Measurements from ENCODE around the gene PRKCI. TPM values are rescaled to one million over a fixed set of nuclear protein-coding genes. Genes with fewer than 3 reads are reported as not detected.
"Not testable (repeated sequence)": the region's sequence is repeated elsewhere in the genome, so short reads cannot be mapped to it uniquely, and the experiment has no call there.

The PRKCI gene
- total and polyA plus RNA-seq, 2 donors, result 21.9 to 23.1 TPM

GRCh38 chr3:170269673-170270254, 47.5 kb downstream of the PRKCI start:
- H3K27ac ChIP-seq (ENCODE audit: low read depth in 1 of 2, low read length in 1 of 2); H3K27me3 ChIP-seq (ENCODE audit: control insufficient read depth in 2 of 2, insufficient read depth in 1 of 2, low read length in 1 of 2); H3K9me3 ChIP-seq (ENCODE audit: control insufficient read depth in 2 of 2, insufficient read depth in 1 of 2, low read length in 1 of 2); DNase-seq (ENCODE audit: low read depth in 6 of 9, low spot score in 9 of 9); H3K4me3 ChIP-seq (ENCODE audit: low read length in 2 of 2); H3K4me1 ChIP-seq (ENCODE audit: control insufficient read depth in 2 of 2, insufficient read depth in 2 of 2, low read length in 2 of 2): not testable (repeated sequence)
- WGBS, result 97% methylated on average over 8 of the region's 8 CpGs
- peaks cover 7 to 24% of the 10 kb centered on the region in 2 donors for H3K36me3 ChIP-seq (ENCODE audit: control insufficient read depth in 2 of 2, insufficient read depth in 2 of 2, low read length in 1 of 2)

- H3K36me3 ChIP-seq (ENCODE audit: control insufficient read depth in 2 of 2, insufficient read depth in 2 of 2, low read length in 1 of 2), result peaks cover 7 to 24% of the 10 kb centered on the region in 2 donors
- WGBS, result 99% methylated on average over 11 of the region's 11 CpGs
- H3K9me3 ChIP-seq (ENCODE audit: control insufficient read depth in 2 of 2, insufficient read depth in 1 of 2, low read length in 1 of 2), result no peaks in the 10 kb centered on the region
- H3K4me3 ChIP-seq (ENCODE audit: low read length in 2 of 2), result no peak overlapping the region
- no peak overlapping the region for H3K27ac ChIP-seq (ENCODE audit: low read depth in 1 of 2, low read length in 1 of 2)
- H3K27me3 ChIP-seq (ENCODE audit: control insufficient read depth in 2 of 2, insufficient read depth in 1 of 2, low read length in 1 of 2), result no peaks in the 10 kb centered on the region
- no peak for DNase-seq (ENCODE audit: low read depth in 6 of 9, low spot score in 9 of 9)
- no peaks in the 10 kb centered on the region for H3K4me1 ChIP-seq (ENCODE audit: control insufficient read depth in 2 of 2, insufficient read depth in 2 of 2, low read length in 2 of 2)
Observed at GRCh38 chr3:170270282-170270881, 48.2 kb downstream of the PRKCI start.

- 98% methylated on average over 2 of the region's 2 CpGs for WGBS
- H3K4me1 ChIP-seq (ENCODE audit: control insufficient read depth in 2 of 2, insufficient read depth in 2 of 2, low read length in 2 of 2), result peaks cover 5 to 6% of the 10 kb centered on the region in 2 donors
- H3K27me3 ChIP-seq (ENCODE audit: control insufficient read depth in 2 of 2, insufficient read depth in 1 of 2, low read length in 1 of 2), result no peaks in the 10 kb centered on the region
- no peak overlapping the region for H3K27ac ChIP-seq (ENCODE audit: low read depth in 1 of 2, low read length in 1 of 2)
- H3K9me3 ChIP-seq (ENCODE audit: control insufficient read depth in 2 of 2, insufficient read depth in 1 of 2, low read length in 1 of 2), result no peaks in the 10 kb centered on the region
- H3K4me3 ChIP-seq (ENCODE audit: low read length in 2 of 2), result no peak overlapping the region
- H3K36me3 ChIP-seq (ENCODE audit: control insufficient read depth in 2 of 2, insufficient read depth in 2 of 2, low read length in 1 of 2), result peaks cover 0 to 18% of the 10 kb centered on the region in 2 donors
- DNase-seq (ENCODE audit: low read depth in 6 of 9, low spot score in 9 of 9), result no peak
Observed at GRCh38 chr3:170274641-170275040, 52.4 kb downstream of the PRKCI start.

GRCh38 chr3:170275832-170276231, 53.6 kb downstream of the PRKCI start:
- Histone ChIP-seq H3K9me3 (ENCODE audit: control insufficient read depth in 2 of 2, insufficient read depth in 1 of 2, low read length in 1 of 2) (no peaks in the 10 kb centered on the region), H3K4me1 (ENCODE audit: control insufficient read depth in 2 of 2, insufficient read depth in 2 of 2, low read length in 2 of 2) (peaks cover 5 to 6% of the 10 kb centered on the region in 2 donors), H3K36me3 (ENCODE audit: control insufficient read depth in 2 of 2, insufficient read depth in 2 of 2, low read length in 1 of 2) (peaks cover 0 to 14% of the 10 kb centered on the region in 2 donors), H3K27me3 (ENCODE audit: control insufficient read depth in 2 of 2, insufficient read depth in 1 of 2, low read length in 1 of 2) (no peaks in the 10 kb centered on the region), H3K4me3 (ENCODE audit: low read length in 2 of 2) (no peak overlapping the region), H3K27ac (ENCODE audit: low read depth in 1 of 2, low read length in 1 of 2) (no peak overlapping the region)
- WGBS, result 98% methylated on average over 3 of the region's 3 CpGs
- DNase-seq (ENCODE audit: low read depth in 6 of 9, low spot score in 9 of 9), result no peak

- H3K9me3 ChIP-seq (ENCODE audit: control insufficient read depth in 2 of 2, insufficient read depth in 1 of 2, low read length in 1 of 2); H3K4me1 ChIP-seq (ENCODE audit: control insufficient read depth in 2 of 2, insufficient read depth in 2 of 2, low read length in 2 of 2); DNase-seq (ENCODE audit: low read depth in 6 of 9, low spot score in 9 of 9); H3K27ac ChIP-seq (ENCODE audit: low read depth in 1 of 2, low read length in 1 of 2); H3K27me3 ChIP-seq (ENCODE audit: control insufficient read depth in 2 of 2, insufficient read depth in 1 of 2, low read length in 1 of 2); H3K4me3 ChIP-seq (ENCODE audit: low read length in 2 of 2): not testable (repeated sequence)
- peaks cover 0 to 27% of the 10 kb centered on the region in 2 donors for H3K36me3 ChIP-seq (ENCODE audit: control insufficient read depth in 2 of 2, insufficient read depth in 2 of 2, low read length in 1 of 2)
- 95% methylated on average over 10 of the region's 10 CpGs for WGBS
Observed at GRCh38 chr3:170277311-170277710, 55.1 kb downstream of the PRKCI start.

- Histone ChIP-seq H3K9me3 (ENCODE audit: control insufficient read depth in 2 of 2, insufficient read depth in 1 of 2, low read length in 1 of 2) (no peaks in the 10 kb centered on the region), H3K27me3 (ENCODE audit: control insufficient read depth in 2 of 2, insufficient read depth in 1 of 2, low read length in 1 of 2) (no peaks in the 10 kb centered on the region), H3K27ac (ENCODE audit: low read depth in 1 of 2, low read length in 1 of 2) (peak overlapping the region in 1 of 2 donors; percentile 47), H3K4me3 (ENCODE audit: low read length in 2 of 2) (peak overlapping the region in 1 of 2 donors; percentile 0), H3K4me1 (ENCODE audit: control insufficient read depth in 2 of 2, insufficient read depth in 2 of 2, low read length in 2 of 2) (peaks cover 5 to 6% of the 10 kb centered on the region in 2 donors), H3K36me3 (ENCODE audit: control insufficient read depth in 2 of 2, insufficient read depth in 2 of 2, low read length in 1 of 2) (peaks cover 0 to 27% of the 10 kb centered on the region in 2 donors)
- whole genome bisulfite sequencing, result 80% methylated on average over 5 of the region's 5 CpGs
- DNase-seq (ENCODE audit: low read depth in 6 of 9, low spot score in 9 of 9), result peak; percentile 9 to 71 (median 31)
Observed at GRCh38 chr3:170277833-170278580, 55.8 kb downstream of the PRKCI start.

GRCh38 chr3:170278627-170279026, 56.4 kb downstream of the PRKCI start:
- H3K9me3 ChIP-seq (ENCODE audit: control insufficient read depth in 2 of 2, insufficient read depth in 1 of 2, low read length in 1 of 2), result no peaks in the 10 kb centered on the region
- H3K27me3 ChIP-seq (ENCODE audit: control insufficient read depth in 2 of 2, insufficient read depth in 1 of 2, low read length in 1 of 2), result no peaks in the 10 kb centered on the region
- peak in 4 of 9 donors; percentile 2 to 35 (median 12) for DNase-seq (ENCODE audit: low read depth in 6 of 9, low spot score in 9 of 9)
- WGBS, result 28% methylated on average over 1 of the region's 1 CpG
- H3K4me1 ChIP-seq (ENCODE audit: control insufficient read depth in 2 of 2, insufficient read depth in 2 of 2, low read length in 2 of 2), result peaks cover 5 to 6% of the 10 kb centered on the region in 2 donors
- H3K4me3 ChIP-seq (ENCODE audit: low read length in 2 of 2), result no peak overlapping the region
- H3K36me3 ChIP-seq (ENCODE audit: control insufficient read depth in 2 of 2, insufficient read depth in 2 of 2, low read length in 1 of 2), result peaks cover 0 to 22% of the 10 kb centered on the region in 2 donors
- H3K27ac ChIP-seq (ENCODE audit: low read depth in 1 of 2, low read length in 1 of 2), result peak overlapping the region in 1 of 2 donors; percentile 47

- Histone ChIP-seq H3K4me1 (ENCODE audit: control insufficient read depth in 2 of 2, insufficient read depth in 2 of 2, low read length in 2 of 2) (no peaks in the 10 kb centered on the region), H3K27ac (ENCODE audit: low read depth in 1 of 2, low read length in 1 of 2) (no peak overlapping the region), H3K27me3 (ENCODE audit: control insufficient read depth in 2 of 2, insufficient read depth in 1 of 2, low read length in 1 of 2) (no peaks in the 10 kb centered on the region), H3K4me3 (ENCODE audit: low read length in 2 of 2) (no peak overlapping the region), H3K9me3 (ENCODE audit: control insufficient read depth in 2 of 2, insufficient read depth in 1 of 2, low read length in 1 of 2) (no peaks in the 10 kb centered on the region), H3K36me3 (ENCODE audit: control insufficient read depth in 2 of 2, insufficient read depth in 2 of 2, low read length in 1 of 2) (peaks cover 5 to 14% of the 10 kb centered on the region in 2 donors)
- 99% methylated on average over 2 of the region's 2 CpGs for WGBS
- no peak for DNase-seq (ENCODE audit: low read depth in 6 of 9, low spot score in 9 of 9)
Observed at GRCh38 chr3:170290194-170290593, 68.0 kb downstream of the PRKCI start.

GRCh38 chr3:170295586-170295985, 73.4 kb downstream of the PRKCI start:
- no peak for DNase-seq (ENCODE audit: low read depth in 6 of 9, low spot score in 9 of 9)
- H3K36me3 ChIP-seq (ENCODE audit: control insufficient read depth in 2 of 2, insufficient read depth in 2 of 2, low read length in 1 of 2), result peaks cover 5 to 18% of the 10 kb centered on the region in 2 donors
- no peaks in the 10 kb centered on the region for H3K4me1 ChIP-seq (ENCODE audit: control insufficient read depth in 2 of 2, insufficient read depth in 2 of 2, low read length in 2 of 2)
- H3K4me3 ChIP-seq (ENCODE audit: low read length in 2 of 2), result no peak overlapping the region
- H3K27me3 ChIP-seq (ENCODE audit: control insufficient read depth in 2 of 2, insufficient read depth in 1 of 2, low read length in 1 of 2), result no peaks in the 10 kb centered on the region
- H3K27ac ChIP-seq (ENCODE audit: low read depth in 1 of 2, low read length in 1 of 2), result no peak overlapping the region
- no peaks in the 10 kb centered on the region for H3K9me3 ChIP-seq (ENCODE audit: control insufficient read depth in 2 of 2, insufficient read depth in 1 of 2, low read length in 1 of 2)
- 98% methylated on average over 8 of the region's 8 CpGs for WGBS
